HG03457 (cell line): ENCODE measurements around the gene TMEM19.

ENCODE experiments used
- ATAC-seq: cut with Tn5 transposase; IDR thresholded peaks from one replicate; pipeline ENCODE4 v1.9.1; 2021; ENCODE audit warnings: moderate number of reproducible peaks; ENCODE audit not compliant: unreplicated experiment

TMEM19 gene

GRCh38 chr12:71710276-71711125, 24.6 kb downstream of the TMEM19 start:
- no peak for ATAC-seq

DNA sequence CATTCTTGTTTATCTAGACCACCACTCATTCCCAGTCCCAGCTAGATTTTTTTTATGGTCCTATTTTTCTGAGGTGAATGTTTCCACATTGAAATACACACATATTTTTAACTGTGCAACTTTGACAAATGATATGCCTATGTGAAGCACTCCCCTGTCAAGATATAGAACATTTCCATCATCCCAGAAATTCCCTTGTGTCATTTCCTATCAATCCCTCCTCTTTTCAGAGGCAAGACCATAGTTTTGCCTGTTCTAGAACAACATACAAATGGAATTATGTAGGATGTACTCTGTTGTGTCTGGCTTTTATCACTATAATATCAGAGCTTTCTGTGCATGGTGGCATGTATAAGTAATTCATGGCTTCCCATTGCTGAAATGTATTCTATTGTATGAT, 32.7 kb downstream of the TMEM19 start:
- no peak for ATAC-seq

- ATAC-seq = no peak
These were observed 33.9 kb downstream of the TMEM19 start for GRCh38 chr12:71719647-71720370.

DNA sequence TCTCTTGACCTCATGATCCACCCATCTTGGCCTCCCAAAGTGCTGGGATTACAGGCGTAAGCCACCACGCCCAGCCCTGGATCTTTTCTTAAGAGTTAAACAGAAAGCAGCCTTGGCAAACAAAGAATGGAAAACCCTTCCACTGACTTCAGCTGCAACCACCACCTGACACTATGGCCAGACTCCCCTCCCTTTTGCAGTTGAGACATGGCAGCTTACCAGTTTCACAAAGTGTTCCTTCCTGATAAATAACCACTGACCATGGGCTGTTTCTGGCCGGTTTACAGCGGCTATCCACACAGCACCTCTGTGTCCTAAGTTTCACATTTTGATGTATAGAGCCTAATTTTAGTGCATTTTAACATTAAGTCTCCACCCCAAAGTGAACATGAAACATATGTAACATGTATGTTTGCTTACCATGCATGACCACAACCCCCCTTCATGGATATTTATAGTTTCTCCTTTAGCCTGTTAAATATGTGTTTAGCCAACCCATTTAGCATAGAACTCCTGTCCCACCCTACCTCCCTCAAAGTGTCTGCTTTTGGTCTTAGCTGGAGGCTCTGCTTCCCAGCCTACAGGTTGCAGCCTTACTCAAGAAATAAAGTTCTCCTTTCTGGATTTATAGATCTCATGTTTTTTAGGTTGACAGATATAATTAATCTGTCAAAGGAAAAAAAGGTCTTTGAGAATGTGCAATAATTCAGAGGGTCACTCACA, 36.1 kb downstream of the TMEM19 start:
- ATAC-seq = no peak

DNA sequence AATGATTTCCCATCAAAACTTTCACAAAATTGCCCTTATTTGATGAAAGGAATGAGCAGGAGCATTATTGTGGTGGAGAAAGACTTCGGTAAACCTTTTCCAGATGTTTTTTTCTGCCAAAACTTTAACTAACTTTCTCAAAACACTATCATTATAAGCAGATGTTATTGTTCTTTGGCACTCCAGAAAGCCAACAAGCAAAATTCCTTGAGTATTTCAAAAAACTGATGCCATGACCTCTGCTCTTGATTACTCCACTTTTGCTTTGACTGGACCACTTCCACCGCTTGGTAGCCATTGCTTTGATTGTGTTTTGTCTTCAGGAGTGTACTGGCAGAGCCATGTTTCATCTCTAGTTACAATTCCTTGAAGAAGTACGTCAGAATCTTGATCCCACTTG, 39.1 kb downstream of the TMEM19 start:
- no peak for ATAC-seq

GRCh38 chr12:71726548-71726947, 40.7 kb downstream of the TMEM19 start:
- no peak for ATAC-seq

DNA sequence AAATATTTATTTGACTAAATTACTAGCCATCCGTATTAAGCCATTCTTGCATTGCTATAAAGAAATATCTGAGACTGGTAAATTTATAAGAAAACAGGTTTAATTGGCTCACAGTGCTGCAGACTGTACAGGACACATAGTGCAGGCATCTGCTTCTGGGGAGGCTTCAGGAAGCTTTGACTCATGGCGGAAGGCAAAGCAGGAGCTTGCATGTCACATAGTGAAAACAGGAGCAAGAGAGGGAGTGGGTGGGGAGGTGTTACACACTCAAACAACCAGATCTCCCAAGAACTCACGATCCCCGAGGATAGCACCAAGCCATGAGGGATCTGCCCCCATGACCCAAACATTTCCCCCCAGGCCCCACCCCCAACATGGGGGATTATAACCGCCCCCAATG, 42.1 kb downstream of the TMEM19 start:
- no peak for ATAC-seq

DNA sequence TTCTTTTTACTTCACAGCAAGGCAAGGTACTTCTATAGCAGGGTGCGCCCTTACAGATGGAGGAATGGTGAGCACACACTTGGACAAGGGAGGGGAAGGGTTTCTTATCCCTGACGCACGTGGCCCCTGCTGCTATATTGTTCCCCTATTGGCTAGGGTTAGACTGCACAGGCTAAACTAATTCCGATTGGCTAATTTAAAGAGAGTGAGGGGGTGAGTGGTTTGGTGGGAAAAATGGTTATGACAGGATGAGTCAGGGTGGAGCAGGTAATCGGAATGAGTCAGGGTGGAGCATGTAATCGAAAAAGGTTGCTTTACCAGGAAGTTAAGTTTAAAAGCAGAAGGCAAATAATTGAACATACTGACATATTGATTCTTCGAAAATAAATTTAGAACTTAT, 45.1 kb downstream of the TMEM19 start:
- ATAC-seq = no peak

- peak; percentile 84 for ATAC-seq
These were observed 45.8 kb downstream of the TMEM19 start for GRCh38 chr12:71731439-71732356.

GRCh38 chr12:71732357-71732712, 46.5 kb downstream of the TMEM19 start:
- no peak for ATAC-seq

DNA sequence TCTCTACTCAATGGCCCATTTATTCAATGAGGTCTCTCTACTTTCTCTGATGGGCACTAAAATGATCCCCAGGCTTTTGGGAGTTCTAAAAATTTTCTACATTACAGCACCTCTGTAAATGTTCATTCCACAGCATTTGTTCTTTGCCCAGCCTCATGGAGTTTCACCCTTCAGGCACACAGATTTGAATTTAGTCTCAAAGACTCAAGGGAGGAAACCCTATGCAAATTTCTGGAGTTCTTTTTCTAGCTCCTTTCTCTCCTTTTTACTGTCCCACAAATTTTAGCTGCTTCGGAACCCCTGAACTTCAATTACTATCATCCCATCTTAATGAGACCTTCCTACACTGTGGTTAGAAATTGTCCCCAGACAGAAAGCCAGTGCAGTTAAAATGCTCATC, 51.3 kb downstream of the TMEM19 start:
- ATAC-seq = no peak

DNA sequence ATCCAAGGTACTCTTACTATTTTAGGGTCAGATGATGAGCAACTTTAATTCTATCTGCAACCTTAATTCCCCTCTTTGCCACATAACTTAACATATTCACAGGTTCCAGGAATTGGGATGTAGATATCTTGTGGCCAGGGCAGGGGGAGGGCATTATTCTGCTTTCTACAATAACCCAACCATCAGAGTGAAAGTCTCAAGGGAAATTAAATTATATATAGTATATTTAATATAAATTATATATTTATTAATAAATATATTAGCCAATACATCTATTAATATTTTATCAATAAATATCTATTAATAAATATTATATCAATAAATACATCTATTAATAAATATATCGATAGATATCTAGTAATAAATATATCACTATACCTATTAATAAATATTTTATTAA, 57.1 kb downstream of the TMEM19 start:
- no peak for ATAC-seq

DNA sequence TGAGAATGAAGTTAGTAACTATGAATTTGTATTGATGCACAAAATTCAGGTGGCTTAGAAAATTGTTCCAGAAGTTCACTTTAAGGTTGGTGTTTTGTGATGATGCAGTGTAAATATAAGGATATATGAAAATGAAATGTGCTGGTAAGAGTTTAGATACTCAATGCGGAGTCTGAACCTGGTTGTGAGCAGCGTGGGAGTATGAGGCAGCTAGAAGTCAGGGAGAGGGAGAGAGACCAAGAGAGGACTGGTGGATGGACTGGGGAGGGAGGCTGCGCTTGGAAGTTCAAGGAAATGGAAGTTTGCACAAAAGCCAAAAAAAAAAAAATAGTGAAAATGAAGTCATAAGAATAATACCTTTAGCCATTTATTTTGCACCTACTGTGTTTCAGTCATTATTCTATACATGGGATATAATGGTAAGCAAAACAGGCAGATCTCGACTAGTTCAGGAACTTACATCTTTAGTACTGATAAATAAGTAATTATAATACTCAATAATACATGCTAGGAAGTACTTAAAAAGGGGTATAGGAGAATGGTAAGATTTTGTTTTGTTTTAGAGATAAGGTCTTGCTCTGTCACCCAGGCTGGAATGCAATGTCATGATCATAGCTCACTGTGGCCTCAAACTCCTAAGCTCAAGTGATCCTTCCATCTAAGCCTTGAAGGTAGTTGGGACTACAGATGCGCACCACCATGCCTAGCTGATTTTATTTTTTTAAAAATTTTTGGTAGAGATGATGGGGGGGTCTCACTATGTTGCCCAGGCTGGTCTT, 58.8 kb downstream of the TMEM19 start:
- ATAC-seq = no peak

GRCh38 chr12:71746974-71747611, 61.2 kb downstream of the TMEM19 start:
- ATAC-seq = peak; percentile 57

GRCh38 chr12:71748081-71748850, 62.4 kb downstream of the TMEM19 start:
- no peak for ATAC-seq

- no peak for ATAC-seq
These were observed 63.8 kb downstream of the TMEM19 start for GRCh38 chr12:71749666-71750065.

DNA sequence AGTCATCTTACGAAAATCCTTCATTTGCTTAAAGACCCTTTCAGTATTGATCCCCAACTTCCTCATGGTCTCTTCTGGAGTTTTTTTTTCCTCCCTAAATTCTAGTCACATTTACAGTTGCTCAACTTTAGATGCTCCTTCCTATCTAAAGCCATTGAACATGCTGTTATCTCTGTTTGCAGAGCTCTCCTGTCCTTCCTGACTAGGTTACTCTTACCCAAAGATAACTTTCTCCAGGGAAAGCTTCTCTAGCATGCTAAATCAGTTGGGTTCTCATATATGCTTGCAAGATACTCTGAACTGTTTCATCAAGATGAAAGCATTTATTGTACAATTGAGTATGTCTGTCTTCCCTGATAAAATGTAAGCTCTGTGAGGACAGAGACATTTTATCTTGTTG, 67.0 kb downstream of the TMEM19 start:
- ATAC-seq = no peak
